Measurements from ENCODE around the gene GNB1. TPM values are rescaled to one million over a fixed set of nuclear protein-coding genes. Genes with fewer than 3 reads are reported as not detected.

Gene GNB1
- total RNA-seq, 1 donor from 2014 or later = 61.7 TPM

- no peak for DNase-seq (ENCODE audit: low read depth)
Observed at GRCh38 chr1:1910651-1911331, 19.9 kb upstream of the GNB1 start.

- DNase-seq (ENCODE audit: low read depth) = no peak
Observed at GRCh38 chr1:1910033-1910465, 19.2 kb upstream of the GNB1 start.

GRCh38 chr1:1908506-1908791 is 17.6 kb upstream of the GNB1 start:
- DNase-seq (ENCODE audit: low read depth) = no peak

GRCh38 chr1:1907098-1907736 is 16.3 kb upstream of the GNB1 start:
- no peak for DNase-seq (ENCODE audit: low read depth)

GRCh38 chr1:1906185-1907097 is 15.6 kb upstream of the GNB1 start:
- peak; percentile 90 for DNase-seq (ENCODE audit: low read depth)

GRCh38 chr1:1903224-1903623 is 12.3 kb upstream of the GNB1 start:
- no peak for DNase-seq (ENCODE audit: low read depth)

- DNase-seq (ENCODE audit: low read depth) = no peak
Observed at GRCh38 chr1:1901641-1902294, 10.9 kb upstream of the GNB1 start.

GRCh38 chr1:1900883-1901640 is 10.2 kb upstream of the GNB1 start:
- no peak for DNase-seq (ENCODE audit: low read depth)

GRCh38 chr1:1899967-1900327 is 9.1 kb upstream of the GNB1 start:
- DNase-seq (ENCODE audit: low read depth) = no peak

GRCh38 chr1:1899266-1899966 is 8.5 kb upstream of the GNB1 start:
- DNase-seq (ENCODE audit: low read depth) = no peak

- no peak for DNase-seq (ENCODE audit: low read depth)
Observed at GRCh38 chr1:1898246-1898933, 7.5 kb upstream of the GNB1 start.

GRCh38 chr1:1895456-1896336 is 4.8 kb upstream of the GNB1 start:
- no peak for DNase-seq (ENCODE audit: low read depth)

- DNase-seq (ENCODE audit: low read depth) = no peak
Observed at GRCh38 chr1:1895060-1895418, 4.2 kb upstream of the GNB1 start.

GRCh38 chr1:1894354-1895059 is 3.6 kb upstream of the GNB1 start:
- no peak for DNase-seq (ENCODE audit: low read depth)

GRCh38 chr1:1893997-1894353 is 3.1 kb upstream of the GNB1 start:
- DNase-seq (ENCODE audit: low read depth) = no peak

- DNase-seq (ENCODE audit: low read depth) = no peak
Observed at GRCh38 chr1:1893291-1893985, 2.6 kb upstream of the GNB1 start.

GRCh38 chr1:1892763-1893120 is 1.9 kb upstream of the GNB1 start:
- DNase-seq (ENCODE audit: low read depth) = no peak

Measured in myocyte (in vitro differentiated cells).